NCI-H524 treated with DMSO at 0.1 percent for 48 hours (cell line): Measurements from ENCODE around the gene CASZ1.

ENCODE experiments used
- DNase-seq: peaks from one replicate; lab custom pipeline; 2025; lab: John Stamatoyannopoulos, UW

CASZ1 gene

GRCh38 chr1:10671622-10672342 is 124.7 kb downstream of the CASZ1 start:
- DNase-seq = no peak

- no peak for DNase-seq
Observed at GRCh38 chr1:10671090-10671489, 125.4 kb downstream of the CASZ1 start.

- no peak for DNase-seq
Observed at GRCh38 chr1:10670190-10670589, 126.3 kb downstream of the CASZ1 start.

- DNase-seq = no peak
Observed at GRCh38 chr1:10669570-10669969, 126.9 kb downstream of the CASZ1 start.

GRCh38 chr1:10667861-10668761 is 128.3 kb downstream of the CASZ1 start:
- no peak for DNase-seq

- no peak for DNase-seq
Observed at GRCh38 chr1:10665930-10666850, 130.3 kb downstream of the CASZ1 start.

- no peak for DNase-seq
Observed at GRCh38 chr1:10665226-10665625, 131.2 kb downstream of the CASZ1 start.

- DNase-seq = no peak
Observed at GRCh38 chr1:10664251-10664650, 132.2 kb downstream of the CASZ1 start.

GRCh38 chr1:10663678-10664035 is 132.8 kb downstream of the CASZ1 start:
- no peak for DNase-seq

- no peak for DNase-seq
Observed at GRCh38 chr1:10662824-10663677, 133.4 kb downstream of the CASZ1 start.

GRCh38 chr1:10662090-10662688 is 134.3 kb downstream of the CASZ1 start:
- DNase-seq = no peak

- no peak for DNase-seq
Observed at GRCh38 chr1:10661453-10661852, 135.0 kb downstream of the CASZ1 start.

- no peak for DNase-seq
Observed at GRCh38 chr1:10659646-10660540, 136.6 kb downstream of the CASZ1 start.

GRCh38 chr1:10659218-10659617 is 137.2 kb downstream of the CASZ1 start:
- no peak for DNase-seq

GRCh38 chr1:10658396-10659066 is 137.9 kb downstream of the CASZ1 start:
- DNase-seq = peak; percentile 44

- DNase-seq = no peak
Observed at GRCh38 chr1:10657088-10657847, 139.2 kb downstream of the CASZ1 start.

- no peak for DNase-seq
Observed at GRCh38 chr1:10656431-10656830, 140.0 kb downstream of the CASZ1 start.

GRCh38 chr1:10655002-10655401 is 141.4 kb downstream of the CASZ1 start:
- DNase-seq = no peak
